ENCODE data around the gene HTRA3.

- no peak for TF ChIP-seq MYBL2 (CRISPR knock-in tag; IDR thresholded peaks at IDR 0.05)
- TF ChIP-seq, protein P1, sequence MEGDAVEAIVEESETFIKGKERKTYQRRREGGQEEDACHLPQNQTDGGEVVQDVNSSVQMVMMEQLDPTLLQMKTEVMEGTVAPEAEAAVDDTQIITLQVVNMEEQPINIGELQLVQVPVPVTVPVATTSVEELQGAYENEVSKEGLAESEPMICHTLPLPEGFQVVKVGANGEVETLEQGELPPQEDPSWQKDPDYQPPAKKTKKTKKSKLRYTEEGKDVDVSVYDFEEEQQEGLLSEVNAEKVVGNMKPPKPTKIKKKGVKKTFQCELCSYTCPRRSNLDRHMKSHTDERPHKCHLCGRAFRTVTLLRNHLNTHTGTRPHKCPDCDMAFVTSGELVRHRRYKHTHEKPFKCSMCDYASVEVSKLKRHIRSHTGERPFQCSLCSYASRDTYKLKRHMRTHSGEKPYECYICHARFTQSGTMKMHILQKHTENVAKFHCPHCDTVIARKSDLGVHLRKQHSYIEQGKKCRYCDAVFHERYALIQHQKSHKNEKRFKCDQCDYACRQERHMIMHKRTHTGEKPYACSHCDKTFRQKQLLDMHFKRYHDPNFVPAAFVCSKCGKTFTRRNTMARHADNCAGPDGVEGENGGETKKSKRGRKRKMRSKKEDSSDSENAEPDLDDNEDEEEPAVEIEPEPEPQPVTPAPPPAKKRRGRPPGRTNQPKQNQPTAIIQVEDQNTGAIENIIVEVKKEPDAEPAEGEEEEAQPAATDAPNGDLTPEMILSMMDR (IDR thresholded peaks at IDR 0.05): no peak
- no peak for TF ChIP-seq SP1 (CRISPR knock-in tag; conservative IDR thresholded peaks at IDR 0.05)
- no peak for TF ChIP-seq ATF2 (CRISPR knock-in tag; IDR thresholded peaks at IDR 0.05; ENCODE audit: borderline replicate concordance, low read depth)
- TF ChIP-seq ZNF416 (CRISPR knock-in tag; IDR thresholded peaks at IDR 0.05): no peak
- no peak for TF ChIP-seq ETV6 (CRISPR knock-in tag; IDR thresholded peaks at IDR 0.05)
- TF ChIP-seq TP53 (CRISPR knock-in tag; IDR thresholded peaks at IDR 0.05): no peak
- TF ChIP-seq ZNF317 (CRISPR knock-in tag; IDR thresholded peaks at IDR 0.05; ENCODE audit: borderline replicate concordance, low read depth): no peak
- no peak for TF ChIP-seq NR3C1 (CRISPR knock-in tag; conservative IDR thresholded peaks at IDR 0.05; ENCODE audit: low read depth)
- no peak for TF ChIP-seq NR2C2 (CRISPR knock-in tag; IDR thresholded peaks at IDR 0.05)
- no peak for TF ChIP-seq E2F4 (CRISPR knock-in tag; IDR thresholded peaks at IDR 0.05; ENCODE audit: borderline replicate concordance, low read depth)
- no peak for TF ChIP-seq ATF1 (CRISPR knock-in tag; IDR thresholded peaks at IDR 0.05)
- TF ChIP-seq, protein P2, sequence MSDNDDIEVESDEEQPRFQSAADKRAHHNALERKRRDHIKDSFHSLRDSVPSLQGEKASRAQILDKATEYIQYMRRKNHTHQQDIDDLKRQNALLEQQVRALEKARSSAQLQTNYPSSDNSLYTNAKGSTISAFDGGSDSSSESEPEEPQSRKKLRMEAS (CRISPR knock-in tag; IDR thresholded peaks at IDR 0.05): no peak
Measured at GRCh38 chr4:8224267-8224974, 45.1 kb upstream of the HTRA3 start.
